NT2/D1 (cell line): ENCODE measurements around the gene TMEM158.

ENCODE experiments used
- DNase-seq: peaks from one replicate; pipeline ENCODE4 v3.0.0-alpha.2; 2011; ENCODE audit warnings: low read depth, low spot score
- H3K27me3 ChIP-seq: 2 replicates; pipeline ENCODE4 v1.6.0; 2011; ENCODE audit warnings: mild to moderate bottlenecking; ENCODE audit not compliant: insufficient read length, insufficient read depth
- H3K36me3 ChIP-seq: 2 replicates; pipeline ENCODE4 v1.6.1; 2011; ENCODE audit warnings: mild to moderate bottlenecking, low read length, mixed read lengths; ENCODE audit not compliant: insufficient read depth, insufficient read length
- H3K4me1 ChIP-seq: 2 replicates; pipeline ENCODE4 v1.5.1; 2011; ENCODE audit not compliant: insufficient read depth, insufficient read length
- H3K4me3 ChIP-seq: 2 replicates; pipeline ENCODE4 v1.5.1; 2011; ENCODE audit warnings: low read depth; ENCODE audit not compliant: insufficient read length
- H3K9ac ChIP-seq: 2 replicates; pipeline ENCODE4 v1.6.0; 2011; ENCODE audit warnings: low read depth; ENCODE audit not compliant: insufficient read length
- H3K9me3 ChIP-seq: 2 replicates; pipeline ENCODE4 v1.5.1; 2011; ENCODE audit warnings: mild to moderate bottlenecking, low read length; ENCODE audit not compliant: insufficient read depth
- SUZ12 ChIP-seq: IDR thresholded peaks from 2 replicates; pipeline ENCODE4 v1.6.1; 2011; ENCODE audit not compliant: insufficient read length, insufficient read depth; ENCODE audit errors: extremely low read depth
- YY1 ChIP-seq: IDR thresholded peaks from 2 replicates; pipeline ENCODE4 v1.6.1; 2011; ENCODE audit not compliant: insufficient read length, insufficient read depth
- ZNF274 ChIP-seq: IDR thresholded peaks from 2 replicates; pipeline ENCODE4 v1.6.1; 2011; ENCODE audit warnings: mild to moderate bottlenecking, low read depth, low read length

TMEM158 gene

GRCh38 chr3:45267097-45267496, 41.0 kb upstream of the TMEM158 start:
- Histone ChIP-seq H3K9ac (no peak overlapping the region), H3K4me1 (no peaks in the 10 kb centered on the region), H3K9me3 (no peaks in the 10 kb centered on the region), H3K27me3 (no peaks in the 10 kb centered on the region), H3K36me3 (no peaks in the 10 kb centered on the region), H3K4me3 (no peak overlapping the region)
- no peak for DNase-seq
- TF ChIP-seq YY1, result no peak
- no peak for TF ChIP-seq SUZ12
- TF ChIP-seq ZNF274, result no peak

- Histone ChIP-seq H3K4me1 (peaks cover 4% of the 10 kb centered on the region), H3K9me3 (no peaks in the 10 kb centered on the region), H3K4me3 (no peak overlapping the region), H3K36me3 (no peaks in the 10 kb centered on the region), H3K9ac (no peak overlapping the region), H3K27me3 (no peaks in the 10 kb centered on the region)
- no peak for TF ChIP-seq YY1
- TF ChIP-seq SUZ12, result no peak
- TF ChIP-seq ZNF274, result no peak
- no peak for DNase-seq
These were observed 35.4 kb upstream of the TMEM158 start for GRCh38 chr3:45261333-45262110.

GRCh38 chr3:45259133-45259532, 33.0 kb upstream of the TMEM158 start:
- no peak for DNase-seq
- TF ChIP-seq ZNF274 (no peak), SUZ12 (no peak), YY1 (no peak)
- no peak overlapping the region for H3K4me3 ChIP-seq
- peaks cover 4% of the 10 kb centered on the region for H3K4me1 ChIP-seq
- no peaks in the 10 kb centered on the region for H3K36me3 ChIP-seq
- no peak overlapping the region for H3K9ac ChIP-seq
- no peaks in the 10 kb centered on the region for H3K9me3 ChIP-seq
- no peaks in the 10 kb centered on the region for H3K27me3 ChIP-seq

- no peaks in the 10 kb centered on the region for H3K36me3 ChIP-seq
- DNase-seq, result peak; percentile 61
These were observed 32.2 kb upstream of the TMEM158 start for GRCh38 chr3:45258317-45258716.

GRCh38 chr3:45253316-45253715, 27.2 kb upstream of the TMEM158 start:
- TF ChIP-seq YY1, result no peak
- no peak for TF ChIP-seq SUZ12
- no peak for TF ChIP-seq ZNF274
- DNase-seq, result no peak
- Histone ChIP-seq H3K4me3 (no peak overlapping the region), H3K4me1 (peaks cover 4% of the 10 kb centered on the region), H3K9me3 (no peaks in the 10 kb centered on the region), H3K9ac (no peak overlapping the region), H3K27me3 (no peaks in the 10 kb centered on the region), H3K36me3 (no peaks in the 10 kb centered on the region)

More at GRCh38 chr3:45258317-45258716, 32.2 kb upstream of the TMEM158 start:
- TF ChIP-seq YY1 (no peak), SUZ12 (no peak), ZNF274 (no peak)
- Histone ChIP-seq H3K4me1 (peaks cover 4% of the 10 kb centered on the region), H3K4me3 (no peak overlapping the region), H3K9ac (no peak overlapping the region), H3K27me3 (no peaks in the 10 kb centered on the region), H3K9me3 (no peaks in the 10 kb centered on the region)

GRCh38 chr3:45252826-45253225, 26.7 kb upstream of the TMEM158 start:
- Histone ChIP-seq H3K9ac (no peak overlapping the region), H3K4me3 (no peak overlapping the region), H3K36me3 (no peaks in the 10 kb centered on the region), H3K9me3 (no peaks in the 10 kb centered on the region), H3K27me3 (no peaks in the 10 kb centered on the region), H3K4me1 (peaks cover 2% of the 10 kb centered on the region)
- TF ChIP-seq SUZ12 (no peak), YY1 (no peak), ZNF274 (no peak)
- no peak for DNase-seq

- no peaks in the 10 kb centered on the region for H3K27me3 ChIP-seq
- no peak for DNase-seq
- no peaks in the 10 kb centered on the region for H3K36me3 ChIP-seq
- H3K9ac ChIP-seq, result no peak overlapping the region
- H3K4me1 ChIP-seq, result no peaks in the 10 kb centered on the region
- H3K4me3 ChIP-seq, result no peak overlapping the region
- TF ChIP-seq ZNF274, result no peak
- no peak for TF ChIP-seq SUZ12
- TF ChIP-seq YY1, result no peak
- H3K9me3 ChIP-seq, result no peaks in the 10 kb centered on the region
These were observed 23.3 kb upstream of the TMEM158 start for GRCh38 chr3:45249391-45249790.

- no peak overlapping the region for H3K4me3 ChIP-seq
- no peak overlapping the region for H3K9ac ChIP-seq
- H3K9me3 ChIP-seq, result no peaks in the 10 kb centered on the region
- no peaks in the 10 kb centered on the region for H3K4me1 ChIP-seq
- no peaks in the 10 kb centered on the region for H3K36me3 ChIP-seq
- H3K27me3 ChIP-seq, result no peaks in the 10 kb centered on the region
- DNase-seq, result no peak
- TF ChIP-seq YY1 (no peak), SUZ12 (no peak), ZNF274 (no peak)
These were observed 20.2 kb upstream of the TMEM158 start for GRCh38 chr3:45246241-45246640.
